Measurements from ENCODE around the gene HOPX.
"Not testable (repeated sequence)": the region's sequence is repeated elsewhere in the genome, so short reads cannot be mapped to it uniquely, and the experiment has no call there.

DNA sequence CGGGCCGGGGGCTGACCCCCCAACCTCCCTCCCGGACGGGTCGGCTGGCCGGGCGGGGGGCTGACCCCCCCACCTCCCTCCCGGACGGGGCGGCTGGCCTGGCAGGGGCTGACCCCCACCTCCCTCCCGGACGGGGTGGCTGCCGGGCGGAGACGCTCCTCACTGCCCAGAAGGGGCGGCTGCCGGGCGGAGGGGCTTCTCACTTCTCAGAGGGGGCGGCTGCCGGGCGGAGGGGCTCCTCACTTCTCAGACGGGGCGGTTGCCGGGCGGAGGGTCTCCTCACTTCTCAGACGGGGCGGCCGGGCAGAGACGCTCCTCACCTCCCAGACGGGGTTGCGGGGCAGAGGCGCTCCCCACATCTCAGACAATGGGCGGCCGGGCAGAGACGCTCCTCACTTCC, 12.4 kb upstream of the HOPX start:
- not testable (repeated sequence) for TF ChIP-seq EZH2 (IDR thresholded peaks at IDR 0.05; ENCODE audit: low read depth, unreplicated experiment); CTCF (conservative IDR thresholded peaks at IDR 0.05; ENCODE audit: low read depth in 2 of 2); JUNB (IDR thresholded peaks at IDR 0.05; ENCODE audit: unreplicated experiment); POLR2AphosphoS5 (IDR thresholded peaks at IDR 0.05; ENCODE audit: low read depth); CREB1 (CRISPR knock-in tag; IDR thresholded peaks at IDR 0.05; ENCODE audit: low read depth); ZNF114 (CRISPR knock-in tag; IDR thresholded peaks at IDR 0.05)
- TF ChIP-seq, protein P1, sequence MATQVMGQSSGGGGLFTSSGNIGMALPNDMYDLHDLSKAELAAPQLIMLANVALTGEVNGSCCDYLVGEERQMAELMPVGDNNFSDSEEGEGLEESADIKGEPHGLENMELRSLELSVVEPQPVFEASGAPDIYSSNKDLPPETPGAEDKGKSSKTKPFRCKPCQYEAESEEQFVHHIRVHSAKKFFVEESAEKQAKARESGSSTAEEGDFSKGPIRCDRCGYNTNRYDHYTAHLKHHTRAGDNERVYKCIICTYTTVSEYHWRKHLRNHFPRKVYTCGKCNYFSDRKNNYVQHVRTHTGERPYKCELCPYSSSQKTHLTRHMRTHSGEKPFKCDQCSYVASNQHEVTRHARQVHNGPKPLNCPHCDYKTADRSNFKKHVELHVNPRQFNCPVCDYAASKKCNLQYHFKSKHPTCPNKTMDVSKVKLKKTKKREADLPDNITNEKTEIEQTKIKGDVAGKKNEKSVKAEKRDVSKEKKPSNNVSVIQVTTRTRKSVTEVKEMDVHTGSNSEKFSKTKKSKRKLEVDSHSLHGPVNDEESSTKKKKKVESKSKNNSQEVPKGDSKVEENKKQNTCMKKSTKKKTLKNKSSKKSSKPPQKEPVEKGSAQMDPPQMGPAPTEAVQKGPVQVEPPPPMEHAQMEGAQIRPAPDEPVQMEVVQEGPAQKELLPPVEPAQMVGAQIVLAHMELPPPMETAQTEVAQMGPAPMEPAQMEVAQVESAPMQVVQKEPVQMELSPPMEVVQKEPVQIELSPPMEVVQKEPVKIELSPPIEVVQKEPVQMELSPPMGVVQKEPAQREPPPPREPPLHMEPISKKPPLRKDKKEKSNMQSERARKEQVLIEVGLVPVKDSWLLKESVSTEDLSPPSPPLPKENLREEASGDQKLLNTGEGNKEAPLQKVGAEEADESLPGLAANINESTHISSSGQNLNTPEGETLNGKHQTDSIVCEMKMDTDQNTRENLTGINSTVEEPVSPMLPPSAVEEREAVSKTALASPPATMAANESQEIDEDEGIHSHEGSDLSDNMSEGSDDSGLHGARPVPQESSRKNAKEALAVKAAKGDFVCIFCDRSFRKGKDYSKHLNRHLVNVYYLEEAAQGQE (IDR thresholded peaks at IDR 0.05; ENCODE audit: unreplicated experiment), result not testable (repeated sequence)
